H54 (cell line): ENCODE data around the gene TMCO4.
A peak's percentile ranks its signal among the peaks of the same experiment; 100 is the strongest.

Experiments used
- DNase-seq: peaks from one replicate; pipeline ENCODE4 v3.0.0; 2011; ENCODE audit warnings: low spot score, mixed read lengths; ENCODE audit not compliant: insufficient read length
- FAIRE-seq: peaks from 3 replicates; lab custom pipeline; 2011; peaks lifted over from hg19 to GRCh38; lab: Jason Lieb, UNC
- POLR2A ChIP-seq: IDR thresholded peaks from 2 replicates; pipeline ENCODE4 v1.6.1; 2011; ENCODE audit warnings: low read depth, mild to moderate bottlenecking, low read length

TMCO4 gene

DNA sequence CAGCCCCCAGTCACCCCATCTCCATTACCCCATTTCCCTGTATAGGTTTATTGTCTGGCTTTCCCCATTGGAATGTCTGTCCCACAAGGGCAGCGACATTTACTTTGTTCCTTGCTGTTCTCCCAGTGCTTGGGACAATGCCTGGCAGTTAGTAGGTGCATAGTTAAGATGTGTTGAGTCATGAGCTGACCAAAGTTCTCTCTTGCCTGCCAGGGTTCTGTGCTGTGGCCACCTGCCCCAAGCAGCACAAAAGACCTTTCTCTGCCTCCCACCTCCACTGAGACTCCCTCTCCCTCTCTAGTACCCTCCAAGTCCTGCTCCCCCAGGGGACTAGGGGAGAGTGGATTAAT is 40.0 kb downstream of the TMCO4 start:
- DNase-seq, result no peak
- no peak for TF ChIP-seq POLR2A
- FAIRE-seq, result no peak

DNA sequence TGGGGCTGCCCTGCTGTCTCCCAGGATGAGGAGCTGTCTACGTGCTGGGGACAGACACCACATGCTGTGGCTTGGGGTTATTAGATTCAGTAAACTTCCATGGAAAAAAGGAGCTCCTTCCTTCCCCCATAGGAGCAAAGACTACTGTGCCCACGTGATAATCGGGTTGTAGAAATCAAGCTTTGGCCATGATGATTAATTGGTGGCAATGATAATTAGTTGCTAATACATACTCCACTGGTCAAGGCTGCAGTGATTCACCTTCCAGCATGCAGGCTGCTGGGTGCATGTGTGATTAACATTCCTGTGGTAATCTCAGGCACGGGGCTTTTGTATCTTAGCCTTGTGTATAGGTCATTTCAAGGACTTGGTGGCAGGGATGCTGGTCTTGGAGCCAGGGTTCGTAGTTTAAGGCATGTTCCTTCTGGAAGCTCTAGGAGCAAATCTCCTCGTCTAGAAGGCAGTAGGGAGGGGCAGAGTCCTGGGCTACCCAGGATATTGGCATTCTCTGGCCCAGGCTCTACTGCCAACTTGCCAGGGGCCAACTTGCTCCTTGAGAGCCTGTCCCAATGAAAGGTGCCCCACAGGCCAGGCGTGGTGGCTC is 41.4 kb downstream of the TMCO4 start:
- FAIRE-seq (peak; percentile 65), DNase-seq (peak; percentile 67)

DNA sequence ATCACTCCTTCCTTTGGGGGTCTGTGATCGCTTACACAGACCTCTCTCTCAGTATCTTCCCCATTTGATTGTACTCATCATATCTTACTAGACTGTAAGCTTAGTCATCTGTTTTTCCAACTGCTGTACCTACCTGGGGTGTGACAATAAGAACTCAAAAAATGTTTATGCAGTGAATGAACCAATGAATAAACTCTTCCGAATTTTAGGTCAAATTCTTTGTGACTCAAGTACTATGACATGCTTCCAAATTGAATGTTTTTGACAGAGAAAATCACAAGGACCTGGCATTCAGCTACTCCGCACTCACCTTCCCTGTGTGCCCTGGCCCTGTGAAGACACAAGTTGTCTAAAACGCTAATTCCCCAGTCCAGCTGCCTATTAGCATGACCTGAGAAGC is 42.1 kb downstream of the TMCO4 start:
- TF ChIP-seq POLR2A, result no peak
- FAIRE-seq, result no peak
- DNase-seq, result no peak

More for the DNA sequence above, 41.4 kb downstream of the TMCO4 start:
- no peak for TF ChIP-seq POLR2A

DNA sequence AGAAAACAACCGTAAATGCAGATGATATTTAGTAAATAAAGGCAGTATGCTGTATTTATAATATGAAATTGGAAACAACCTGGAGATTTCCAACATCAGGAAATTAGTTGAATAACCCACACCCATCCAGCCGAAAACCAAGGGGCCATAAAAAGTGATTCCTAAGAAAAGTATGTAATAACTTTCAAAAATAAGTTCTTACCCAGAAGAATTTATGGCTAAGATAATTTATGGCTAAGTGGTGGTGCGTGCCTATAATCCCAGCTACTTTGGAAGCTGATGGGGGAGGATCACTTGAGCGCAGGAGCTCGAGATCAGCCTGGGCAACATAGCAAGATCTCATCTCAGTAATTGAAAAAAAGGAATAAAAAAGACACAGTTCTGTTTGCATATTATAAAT is 43.2 kb downstream of the TMCO4 start:
- DNase-seq (no peak), FAIRE-seq (no peak)
- no peak for TF ChIP-seq POLR2A

DNA sequence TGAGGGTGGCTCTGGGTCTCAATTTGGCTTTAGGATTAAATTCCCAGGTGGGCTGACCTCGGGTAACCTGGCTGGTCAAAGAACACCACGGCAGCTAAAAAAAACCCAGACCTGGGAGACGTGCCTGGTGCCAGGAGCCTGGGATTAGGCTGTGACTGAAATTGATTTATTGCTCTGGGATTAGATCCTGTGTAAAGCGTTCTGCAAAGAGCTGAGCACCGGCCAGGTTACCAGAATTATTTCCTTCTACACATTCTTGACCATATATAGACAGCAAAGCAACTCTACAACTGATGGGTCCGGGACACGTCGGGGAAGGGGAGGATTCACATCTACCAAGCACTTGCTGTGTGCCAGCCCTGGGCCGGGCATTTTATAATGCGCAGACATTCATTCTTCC is 45.2 kb downstream of the TMCO4 start:
- FAIRE-seq, result no peak
- no peak for DNase-seq
- no peak for TF ChIP-seq POLR2A

GRCh38 chr1:19752083-19752696 is 47.5 kb downstream of the TMCO4 start:
- no peak for FAIRE-seq
- no peak for TF ChIP-seq POLR2A
- DNase-seq, result no peak

DNA sequence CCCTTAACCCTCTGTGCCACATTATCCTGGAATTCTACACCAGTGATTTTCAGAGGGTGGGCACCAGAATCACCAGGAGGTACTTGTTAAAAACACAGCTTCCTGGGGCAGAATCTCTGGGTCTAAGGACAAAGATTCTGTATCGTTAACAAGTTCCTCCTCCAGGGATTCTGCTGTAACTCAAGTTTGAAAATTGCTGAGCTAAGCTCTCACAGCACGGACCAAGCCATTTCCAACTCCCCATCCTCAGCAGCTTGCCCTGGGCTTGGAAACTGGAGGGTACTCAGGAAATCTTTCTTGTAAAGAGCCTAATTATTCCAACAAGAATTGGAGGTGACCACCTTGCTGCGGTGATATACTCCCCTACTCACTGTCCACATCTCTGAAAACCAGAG is 48.8 kb downstream of the TMCO4 start:
- no peak for TF ChIP-seq POLR2A
- DNase-seq (no peak), FAIRE-seq (no peak)

GRCh38 chr1:19750101-19750881 is 49.4 kb downstream of the TMCO4 start:
- no peak for TF ChIP-seq POLR2A
- no peak for DNase-seq
- FAIRE-seq, result no peak

DNA sequence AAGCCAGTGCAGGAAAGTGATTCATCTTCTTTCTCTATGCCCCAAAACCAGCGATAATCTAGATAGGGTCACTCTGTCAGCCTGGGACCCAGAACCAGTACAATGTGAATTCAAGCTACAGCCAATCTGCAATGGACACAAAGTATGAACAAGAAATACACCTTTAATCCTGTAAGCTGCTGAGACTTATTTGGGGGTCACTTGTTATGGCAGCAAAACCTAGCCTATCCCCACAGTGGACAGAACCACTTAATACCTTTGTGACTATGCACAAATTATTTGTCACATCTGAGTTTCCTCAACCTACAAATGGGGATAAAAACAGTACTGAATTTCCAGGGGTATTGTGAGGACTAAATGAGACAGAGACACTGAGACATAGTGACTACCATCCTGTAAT is 50.0 kb downstream of the TMCO4 start:
- DNase-seq, result no peak
- TF ChIP-seq POLR2A, result no peak
- FAIRE-seq, result no peak

- TF ChIP-seq POLR2A, result no peak
- FAIRE-seq (no peak), DNase-seq (no peak)
These were observed 52.0 kb downstream of the TMCO4 start for GRCh38 chr1:19747761-19748160.

DNA sequence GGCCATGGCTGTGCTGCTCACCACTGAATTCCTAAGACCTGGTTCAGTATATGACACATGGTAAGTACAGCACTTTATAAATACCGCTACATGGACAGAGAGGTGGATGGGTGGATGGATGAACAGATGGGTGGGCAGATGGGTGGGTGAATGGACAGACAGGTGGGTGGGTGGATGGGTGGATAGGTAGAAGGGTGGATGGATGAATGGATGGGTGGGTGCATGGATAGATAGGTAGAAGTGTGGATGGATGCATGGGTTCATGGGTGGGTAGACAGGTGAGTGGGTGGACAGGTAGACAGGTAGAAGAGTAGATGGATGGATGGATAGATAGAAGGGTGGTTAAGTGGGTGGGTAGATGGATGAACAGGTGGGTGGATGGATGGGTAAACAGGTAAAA is 54.8 kb downstream of the TMCO4 start:
- FAIRE-seq (no peak), DNase-seq (no peak)
- no peak for TF ChIP-seq POLR2A

DNA sequence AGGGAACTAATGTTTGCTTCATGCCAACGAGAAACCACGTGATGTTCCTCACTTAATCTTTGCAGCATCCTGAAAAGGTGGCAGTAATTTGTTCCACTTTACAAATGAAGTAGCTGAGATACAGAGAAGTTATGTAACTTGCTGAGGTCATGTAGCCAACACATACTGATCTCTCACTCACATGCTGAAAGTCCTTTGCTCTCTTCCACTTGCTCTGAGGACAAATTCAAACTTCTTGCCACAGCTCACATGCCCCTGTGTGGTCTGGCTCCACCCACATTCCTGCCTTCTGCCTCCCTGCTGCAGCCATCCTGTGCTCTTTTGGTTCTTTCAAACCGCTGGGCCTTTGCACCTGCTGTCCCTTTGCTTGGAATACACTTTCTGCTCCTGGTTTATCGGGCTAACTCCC is 55.4 kb downstream of the TMCO4 start:
- no peak for TF ChIP-seq POLR2A
- no peak for FAIRE-seq
- no peak for DNase-seq

GRCh38 chr1:19743793-19744192 is 55.9 kb downstream of the TMCO4 start:
- TF ChIP-seq POLR2A, result no peak
- FAIRE-seq, result no peak
- DNase-seq, result no peak

- no peak for TF ChIP-seq POLR2A
- FAIRE-seq, result no peak
These were observed 56.5 kb downstream of the TMCO4 start for GRCh38 chr1:19743180-19743579.

DNA sequence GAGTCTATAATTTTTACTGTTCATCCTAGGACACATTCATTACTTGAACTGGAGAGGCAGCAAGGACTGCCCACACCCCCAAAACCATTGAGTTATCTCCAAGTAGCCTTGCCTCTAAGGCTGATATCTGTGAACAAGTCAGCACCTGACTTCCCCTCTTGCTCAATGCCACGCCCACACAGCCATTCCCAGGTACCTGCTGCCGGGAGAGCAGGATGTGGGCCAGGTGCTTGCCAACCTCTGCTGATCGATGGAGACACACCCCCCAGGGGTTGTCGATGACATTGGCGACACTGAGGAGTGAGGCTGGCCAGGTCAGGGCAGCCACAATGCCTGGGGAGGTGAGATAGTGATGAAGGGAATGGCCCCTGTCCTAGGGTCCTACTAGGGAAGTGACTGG is 60.1 kb downstream of the TMCO4 start:
- TF ChIP-seq POLR2A, result no peak
- DNase-seq (no peak), FAIRE-seq (no peak)

More at GRCh38 chr1:19743180-19743579, 56.5 kb downstream of the TMCO4 start:
- DNase-seq, result no peak
